AG10803 (cell line): ENCODE measurements around the gene RNASE9.
A peak's percentile ranks its signal among the peaks of the same experiment; 100 is the strongest.

Experiments
- DNase-seq: peaks from one replicate; pipeline ENCODE4 v3.0.0; 2010; ENCODE audit warnings: low read depth
- H3K4me3 ChIP-seq: 2 replicates; pipeline ENCODE4 v1.5.1; 2011; ENCODE audit warnings: mild to moderate bottlenecking, low read length, control low read depth
- CTCF ChIP-seq: conservative IDR thresholded peaks from 2 replicates; pipeline ENCODE4 v1.5.1; 2011; ENCODE audit warnings: mild to moderate bottlenecking, low read length, control low read depth, inconsistent platforms

Gene RNASE9

DNA sequence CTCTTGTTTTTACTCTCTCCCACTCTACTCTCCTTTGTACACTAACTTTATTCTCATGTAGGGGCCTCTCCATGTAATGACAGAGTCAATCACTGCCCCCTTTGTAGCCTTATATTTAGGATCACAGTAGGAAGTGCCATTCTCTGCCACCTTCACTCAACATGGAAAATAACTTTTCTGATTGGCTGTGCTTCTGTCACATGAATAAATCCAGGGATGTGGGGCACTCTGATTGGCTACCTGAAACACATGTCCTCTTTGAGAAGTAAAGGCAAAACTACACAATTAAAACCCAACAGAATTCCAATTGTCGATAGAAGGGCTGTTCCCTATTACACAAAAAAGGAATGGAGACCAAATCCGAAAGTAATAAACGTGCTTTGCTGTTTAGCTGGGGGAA lies at the start of gene RNASE9:
Gene RNASE9, minus strand, starts transcription at position 87 of the 400 bp plus-strand sequence.
- TF ChIP-seq CTCF = no peak
- H3K4me3 ChIP-seq = no peak within 1 kb of the TSS
- no peak for DNase-seq

DNA sequence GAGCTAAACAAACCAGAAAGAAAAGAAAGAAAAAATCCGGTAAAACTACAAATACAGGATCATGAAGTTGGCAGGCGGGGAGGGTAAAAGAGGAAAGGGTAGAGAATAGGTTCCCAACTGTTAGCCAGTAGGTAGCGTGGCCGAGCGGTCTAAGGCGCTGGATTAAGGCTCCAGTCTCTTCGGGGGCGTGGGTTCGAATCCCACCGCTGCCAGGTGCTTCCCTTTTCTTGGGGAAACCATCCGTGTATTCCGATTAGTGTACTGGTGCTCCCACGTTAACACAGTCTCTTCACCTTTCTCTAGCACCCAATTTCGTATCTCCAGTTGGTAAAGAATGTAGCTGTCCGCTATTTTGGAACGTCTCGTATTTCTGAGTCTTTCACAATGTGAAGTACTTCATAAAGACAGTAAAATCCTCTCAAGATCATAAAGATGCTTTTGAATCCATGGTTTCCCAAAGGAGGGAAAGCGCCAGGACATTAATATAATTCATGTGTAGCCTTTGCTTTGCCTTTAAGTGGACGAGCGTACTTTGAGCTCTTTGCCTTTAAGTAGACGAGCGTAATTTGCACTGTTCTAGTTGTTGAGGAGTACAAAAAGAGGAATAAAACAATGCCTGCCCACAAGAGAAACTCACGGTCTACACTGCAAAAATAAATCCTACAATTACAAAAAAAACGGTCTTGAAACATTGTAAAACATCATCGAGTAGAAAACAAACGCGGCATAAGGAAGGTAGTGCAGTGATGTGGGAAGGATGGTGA lies 49.3 kb upstream of the RNASE9 start:
- peak; percentile 80 for DNase-seq
- H3K4me3 ChIP-seq = peak overlapping the region; percentile 87
- TF ChIP-seq CTCF = no peak

GRCh38 chr14:20609215-20610001 lies 48.6 kb upstream of the RNASE9 start:
- peak; percentile 97 for TF ChIP-seq CTCF
- peak; percentile 83 for DNase-seq
- peak overlapping the region; percentile 87 for H3K4me3 ChIP-seq

DNA sequence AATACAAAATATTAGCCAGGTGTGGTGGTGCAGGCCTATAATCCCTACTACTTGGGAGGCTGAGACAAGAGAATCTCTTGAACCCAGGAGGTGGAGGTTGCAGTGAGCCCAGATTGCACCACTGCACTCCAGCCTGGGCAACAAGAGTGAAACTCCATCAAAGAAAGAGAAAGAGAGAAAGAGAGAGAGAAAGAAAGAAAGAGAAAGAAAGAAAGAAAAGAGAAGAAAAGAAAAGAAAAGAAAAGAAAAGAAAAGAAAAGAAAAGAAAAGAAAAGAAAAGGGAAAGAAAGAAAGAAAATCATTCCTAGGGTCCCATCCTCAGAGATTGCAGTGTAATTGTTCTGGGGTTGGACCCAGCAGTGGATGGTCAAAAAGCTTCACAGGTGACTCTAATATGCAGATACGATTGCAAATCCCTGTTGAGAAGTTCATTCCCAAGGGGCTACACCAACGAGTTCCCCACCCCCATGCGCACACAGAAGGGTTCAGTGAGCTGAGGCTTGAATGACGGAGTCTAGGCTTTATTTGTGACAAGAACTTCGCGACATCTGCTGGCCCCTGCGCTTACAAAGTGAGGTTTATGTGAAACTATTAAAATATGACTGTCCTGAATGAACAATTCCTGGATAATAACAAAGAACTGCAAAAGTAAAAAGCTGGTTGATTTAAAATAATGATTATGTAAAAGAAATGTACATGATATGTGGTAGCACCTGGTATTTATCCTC lies 47.7 kb upstream of the RNASE9 start:
- no peak for DNase-seq
- no peak for TF ChIP-seq CTCF
- H3K4me3 ChIP-seq = no peak overlapping the region

DNA sequence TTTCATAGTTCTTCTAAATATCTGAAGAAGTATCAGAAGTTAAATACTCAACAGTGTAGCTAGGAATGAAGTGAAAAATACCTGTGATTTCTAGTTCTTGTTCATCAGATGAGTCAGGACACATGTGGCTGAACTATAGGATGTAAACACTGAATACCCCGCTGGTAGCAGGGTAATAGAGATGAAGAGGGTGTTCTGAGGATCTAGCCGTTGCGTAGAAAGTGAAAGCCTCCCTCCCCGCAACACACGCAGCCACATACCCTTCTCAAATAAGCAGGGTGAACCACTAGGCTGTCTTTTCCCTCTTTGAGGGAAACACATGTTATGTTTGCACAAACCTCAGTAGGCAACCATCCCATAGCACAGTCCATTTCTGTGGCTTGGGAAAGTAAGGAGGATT lies 46.8 kb upstream of the RNASE9 start:
- H3K4me3 ChIP-seq = no peak overlapping the region
- no peak for DNase-seq

GRCh38 chr14:20606902-20607242 lies 46.0 kb upstream of the RNASE9 start:
- DNase-seq = no peak
- no peak overlapping the region for H3K4me3 ChIP-seq
- no peak for TF ChIP-seq CTCF

More for the DNA sequence above, 46.8 kb upstream of the RNASE9 start:
- TF ChIP-seq CTCF = no peak
